NCI-H510A treated with DMSO at 0.1 percent for 48 hours (cell line): ENCODE data around the gene CLCN1.
"Not testable (repeated sequence)": the region's sequence is repeated elsewhere in the genome, so short reads cannot be mapped to it uniquely, and the experiment has no call there.

Experiments used
- DNase-seq: peaks from one replicate; lab custom pipeline; 2025; lab: John Stamatoyannopoulos, UW

Gene CLCN1

GRCh38 chr7:143384661-143385631 is 69.0 kb downstream of the CLCN1 start:
- DNase-seq: no peak

GRCh38 chr7:143385891-143386781 is 70.2 kb downstream of the CLCN1 start:
- no peak for DNase-seq

GRCh38 chr7:143387156-143387975 is 71.5 kb downstream of the CLCN1 start:
- DNase-seq: no peak

- DNase-seq: no peak
Measured at GRCh38 chr7:143388051-143388450, 72.1 kb downstream of the CLCN1 start.

- no peak for DNase-seq
Measured at GRCh38 chr7:143388491-143389101, 72.7 kb downstream of the CLCN1 start.

GRCh38 chr7:143389316-143390103 is 73.6 kb downstream of the CLCN1 start:
- DNase-seq: no peak

- no peak for DNase-seq
Measured at GRCh38 chr7:143390104-143390772, 74.3 kb downstream of the CLCN1 start.

- DNase-seq: no peak
Measured at GRCh38 chr7:143390773-143391317, 74.9 kb downstream of the CLCN1 start.

- DNase-seq: no peak
Measured at GRCh38 chr7:143391462-143392404, 75.8 kb downstream of the CLCN1 start.

- DNase-seq: not testable (repeated sequence)
Measured at GRCh38 chr7:143392427-143392826, 76.5 kb downstream of the CLCN1 start.

GRCh38 chr7:143392875-143393266 is 77.0 kb downstream of the CLCN1 start:
- DNase-seq: no peak

- DNase-seq: no peak
Measured at GRCh38 chr7:143393267-143394041, 77.5 kb downstream of the CLCN1 start.

GRCh38 chr7:143394068-143394467 is 78.2 kb downstream of the CLCN1 start:
- DNase-seq: no peak

GRCh38 chr7:143394777-143395176 is 78.9 kb downstream of the CLCN1 start:
- no peak for DNase-seq

- no peak for DNase-seq
Measured at GRCh38 chr7:143395187-143396149, 79.6 kb downstream of the CLCN1 start.

- no peak for DNase-seq
Measured at GRCh38 chr7:143396182-143396581, 80.3 kb downstream of the CLCN1 start.
